ENCODE data around the gene AOX1.

DNA sequence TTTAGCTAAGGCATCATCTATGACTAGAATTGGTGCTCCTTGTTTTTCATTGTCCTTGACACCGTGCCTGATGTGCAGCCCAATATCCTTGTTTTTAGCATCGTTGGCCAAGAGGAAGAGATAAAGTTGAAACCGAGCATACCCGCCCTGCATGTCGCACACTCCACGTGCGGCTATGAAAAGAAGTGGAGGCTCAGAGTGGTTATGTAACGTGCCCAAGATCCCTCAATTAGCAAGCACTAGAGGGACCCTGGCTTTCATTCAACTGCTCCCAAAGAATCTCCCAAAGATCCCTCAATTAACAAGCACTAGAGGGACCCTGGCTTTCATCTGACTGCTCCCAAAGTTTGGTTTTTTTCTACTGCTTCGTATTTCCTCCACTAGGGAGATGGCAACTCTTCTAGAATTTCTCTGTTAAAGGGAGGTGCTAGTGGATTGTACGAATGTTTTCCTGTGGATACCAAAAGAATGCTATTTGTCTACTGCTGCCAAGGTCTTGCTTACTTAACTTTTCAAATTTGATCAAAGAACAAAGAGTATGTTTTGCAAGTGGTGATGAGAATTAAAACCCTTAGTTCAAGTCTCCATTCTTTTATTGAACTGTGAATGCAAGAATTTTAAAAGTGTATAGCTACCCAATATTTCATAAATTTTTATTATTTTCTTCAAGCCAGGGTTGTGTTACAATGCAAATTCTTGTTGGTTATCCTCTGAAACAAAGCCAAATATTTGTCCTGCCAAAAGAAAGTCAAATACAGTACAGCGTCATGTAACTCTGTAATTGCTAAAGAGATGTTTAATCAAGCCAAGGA is 92.1 kb downstream of the AOX1 start:
- TF ChIP-seq, protein P1, sequence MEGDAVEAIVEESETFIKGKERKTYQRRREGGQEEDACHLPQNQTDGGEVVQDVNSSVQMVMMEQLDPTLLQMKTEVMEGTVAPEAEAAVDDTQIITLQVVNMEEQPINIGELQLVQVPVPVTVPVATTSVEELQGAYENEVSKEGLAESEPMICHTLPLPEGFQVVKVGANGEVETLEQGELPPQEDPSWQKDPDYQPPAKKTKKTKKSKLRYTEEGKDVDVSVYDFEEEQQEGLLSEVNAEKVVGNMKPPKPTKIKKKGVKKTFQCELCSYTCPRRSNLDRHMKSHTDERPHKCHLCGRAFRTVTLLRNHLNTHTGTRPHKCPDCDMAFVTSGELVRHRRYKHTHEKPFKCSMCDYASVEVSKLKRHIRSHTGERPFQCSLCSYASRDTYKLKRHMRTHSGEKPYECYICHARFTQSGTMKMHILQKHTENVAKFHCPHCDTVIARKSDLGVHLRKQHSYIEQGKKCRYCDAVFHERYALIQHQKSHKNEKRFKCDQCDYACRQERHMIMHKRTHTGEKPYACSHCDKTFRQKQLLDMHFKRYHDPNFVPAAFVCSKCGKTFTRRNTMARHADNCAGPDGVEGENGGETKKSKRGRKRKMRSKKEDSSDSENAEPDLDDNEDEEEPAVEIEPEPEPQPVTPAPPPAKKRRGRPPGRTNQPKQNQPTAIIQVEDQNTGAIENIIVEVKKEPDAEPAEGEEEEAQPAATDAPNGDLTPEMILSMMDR (IDR thresholded peaks at IDR 0.05; ENCODE audit: insufficient read depth, low read depth, low read length): no peak
- TF ChIP-seq EZH2 (IDR thresholded peaks at IDR 0.05; ENCODE audit: insufficient read depth, low read length): no peak
